Activated CD4-positive, alpha-beta memory T cell treated with anti-CD3 and anti-CD28 coated beads for 36 hours (primary cell): ENCODE measurements around the gene MCEE. TPM values are rescaled to one million over a fixed set of nuclear protein-coding genes. Genes with fewer than 3 reads are reported as not detected.
"Not testable (repeated sequence)": the region's sequence is repeated elsewhere in the genome, so short reads cannot be mapped to it uniquely, and the experiment has no call there.

Experiments
- CTCF ChIA-PET: fragments of 350-600 bp; sonication (Branson Sonifier 250); formaldehyde crosslinking; loops from one replicate; lab custom pipeline; 2021; ENCODE audit warnings: antibody characterized with exemption, inconsistent platforms; lab: Charles Lee
- POLR2A ChIA-PET: fragments of 350-600 bp; sonication (Branson Sonifier 250); formaldehyde crosslinking; loops from one replicate; lab custom pipeline; 2021; ENCODE audit warnings: antibody characterized with exemption; lab: Charles Lee
- DNase-seq: peaks from one replicate; pipeline ENCODE4 v3.0.0-alpha.2; 2020
- H3K27ac Mint-ChIP-seq: one replicate; pipeline ENCODE4 v1.8.0; 2021; ENCODE audit warnings: mixed read lengths
- H3K27me3 Mint-ChIP-seq: one replicate; pipeline ENCODE4 v1.8.0; 2021; ENCODE audit warnings: mixed read lengths
- H3K36me3 Mint-ChIP-seq: one replicate; pipeline ENCODE4 v1.8.0; 2021; ENCODE audit warnings: mixed read lengths
- H3K4me1 Mint-ChIP-seq: one replicate; pipeline ENCODE4 v1.8.0; 2021; ENCODE audit warnings: low read depth, mixed read lengths
- H3K4me3 Mint-ChIP-seq: one replicate; pipeline ENCODE4 v1.8.0; 2021; ENCODE audit warnings: mild to moderate bottlenecking, mixed read lengths
- H3K9me3 Mint-ChIP-seq: one replicate; pipeline ENCODE4 v1.8.0; 2021; ENCODE audit warnings: mixed read lengths
- intact Hi-C: fragments of 100-400 bp; cut with micrococcal nuclease; formaldehyde crosslinking; loops from one replicate; pipeline ENCODE4 v1.15.1; 2023
- total RNA-seq, 2 experiments: library from RNA; stranded (reverse); gene quantifications; one replicate each; pipeline ENCODE4 v1.2.3, GENCODE V29; 2021

The MCEE gene
- total RNA-seq, 2 experiments from 2014 or later, result 12.0 to 16.1 TPM

- DNase-seq, result peak; percentile 69
- Mint-ChIP-seq H3K9me3 (peaks cover under 1% of the 10 kb centered on the region), H3K4me3 (no peak overlapping the region), H3K27me3 (no peaks in the 10 kb centered on the region), H3K36me3 (no peaks in the 10 kb centered on the region), H3K27ac (no peak overlapping the region), H3K4me1 (no peaks in the 10 kb centered on the region)
- intact Hi-C loops, result loop anchor here (1.0 kb wide), 1 partner anchor 30 kb away; the partner anchor contains the start of genes MCEE and MPHOSPH10
- ChIA-PET CTCF (interaction anchor here (0.5 to 3.2 kb wide), 26 partner anchors 9 to 409 kb away, joined by 3 to 28 read pairs (median 5); partner anchors contain the start of genes MCEE, MPHOSPH10, NAGK and ZNF638), POLR2A (interaction anchor here (0.9 kb wide), 1 partner anchor 31 kb away, joined by 3 read pairs; no protein-coding TSS in a partner anchor)
Measured at GRCh38 chr2:71100195-71100964, 29.6 kb downstream of the MCEE start.

GRCh38 chr2:71092491-71093260, 37.4 kb downstream of the MCEE start:
- POLR2A ChIA-PET, H3K27ac Mint-ChIP-seq, intact Hi-C loops, H3K4me3 Mint-ChIP-seq, H3K36me3 Mint-ChIP-seq, DNase-seq, H3K9me3 Mint-ChIP-seq, H3K4me1 Mint-ChIP-seq: not testable (repeated sequence)
- H3K27me3 Mint-ChIP-seq, result peaks cover 22% of the 10 kb centered on the region
- CTCF ChIA-PET, result interaction anchor here (2.0 kb wide), 2 partner anchors 8 to 91 kb away, joined by 7 to 9 read pairs; no protein-coding TSS in a partner anchor

GRCh38 chr2:71091808-71092207, 38.2 kb downstream of the MCEE start:
- H3K27ac Mint-ChIP-seq, intact Hi-C loops, H3K4me3 Mint-ChIP-seq, H3K9me3 Mint-ChIP-seq, DNase-seq, H3K36me3 Mint-ChIP-seq, POLR2A ChIA-PET, H3K4me1 Mint-ChIP-seq: not testable (repeated sequence)
- H3K27me3 Mint-ChIP-seq, result peaks cover 28% of the 10 kb centered on the region
- CTCF ChIA-PET, result interaction anchor here (2.0 kb wide), 2 partner anchors 9 to 91 kb away, joined by 7 to 9 read pairs; no protein-coding TSS in a partner anchor

GRCh38 chr2:71089475-71089874, 40.6 kb downstream of the MCEE start:
- POLR2A ChIA-PET, H3K36me3 Mint-ChIP-seq: not testable (repeated sequence)
- peaks cover 35% of the 10 kb centered on the region for H3K27me3 Mint-ChIP-seq

GRCh38 chr2:71085325-71086003, 44.6 kb downstream of the MCEE start:
- DNase-seq, intact Hi-C loops, POLR2A ChIA-PET, H3K27ac Mint-ChIP-seq, H3K4me3 Mint-ChIP-seq, H3K9me3 Mint-ChIP-seq, H3K36me3 Mint-ChIP-seq: not testable (repeated sequence)
- CTCF ChIA-PET, result interaction anchor here (0.6 kb wide), 1 partner anchor 26 kb away, joined by 3 read pairs; no protein-coding TSS in a partner anchor
- H3K4me1 Mint-ChIP-seq, result peaks cover 17% of the 10 kb centered on the region
- peaks cover 34% of the 10 kb centered on the region for H3K27me3 Mint-ChIP-seq

More at GRCh38 chr2:71089475-71089874, 40.6 kb downstream of the MCEE start:
- DNase-seq, H3K4me1 Mint-ChIP-seq, intact Hi-C loops, H3K27ac Mint-ChIP-seq, H3K9me3 Mint-ChIP-seq, CTCF ChIA-PET, H3K4me3 Mint-ChIP-seq: not testable (repeated sequence)

- CTCF ChIA-PET, result interaction anchor here (1.1 kb wide), 1 partner anchor 13 kb away, joined by 3 read pairs; no protein-coding TSS in a partner anchor
- DNase-seq, H3K4me3 Mint-ChIP-seq, H3K27ac Mint-ChIP-seq, H3K36me3 Mint-ChIP-seq, H3K9me3 Mint-ChIP-seq, POLR2A ChIA-PET: not testable (repeated sequence)
- intact Hi-C loops, result loop anchor here (2.0 kb wide), 1 partner anchor 29 kb away; no protein-coding TSS in a partner anchor
- peaks cover 22% of the 10 kb centered on the region for H3K27me3 Mint-ChIP-seq
- H3K4me1 Mint-ChIP-seq, result peaks cover 17% of the 10 kb centered on the region
Measured at GRCh38 chr2:71083752-71084312, 46.2 kb downstream of the MCEE start.

GRCh38 chr2:71083297-71083696, 46.7 kb downstream of the MCEE start:
- not testable (repeated sequence) for H3K36me3 Mint-ChIP-seq, DNase-seq, H3K9me3 Mint-ChIP-seq, H3K4me3 Mint-ChIP-seq, H3K27ac Mint-ChIP-seq
- ChIA-PET CTCF (interaction anchor here (1.1 kb wide), 1 partner anchor 13 kb away, joined by 3 read pairs; no protein-coding TSS in a partner anchor), POLR2A (interaction anchor here (1.4 kb wide), 1 partner anchor 12 kb away, joined by 7 read pairs; no protein-coding TSS in a partner anchor)
- peaks cover 17% of the 10 kb centered on the region for H3K4me1 Mint-ChIP-seq
- H3K27me3 Mint-ChIP-seq, result peaks cover 19% of the 10 kb centered on the region
- intact Hi-C loops, result loop anchor here (2.0 kb wide), 1 partner anchor 30 kb away; no protein-coding TSS in a partner anchor

GRCh38 chr2:71082402-71083252, 47.4 kb downstream of the MCEE start:
- peak overlapping the region; percentile 15 for H3K27ac Mint-ChIP-seq
- H3K36me3 Mint-ChIP-seq, result peaks cover 10% of the 10 kb centered on the region
- no peaks in the 10 kb centered on the region for H3K9me3 Mint-ChIP-seq
- POLR2A ChIA-PET, result interaction anchor here (1.0 to 1.4 kb wide), 2 partner anchors 10 to 11 kb away, joined by 3 to 7 read pairs; no protein-coding TSS in a partner anchor
- CTCF ChIA-PET, result interaction anchor here (1.1 to 1.5 kb wide), 2 partner anchors 12 kb away, joined by 3 to 11 read pairs; no protein-coding TSS in a partner anchor
- peak; percentile 88 for DNase-seq
- peaks cover 17% of the 10 kb centered on the region for H3K4me1 Mint-ChIP-seq
- no peak overlapping the region for H3K4me3 Mint-ChIP-seq
- H3K27me3 Mint-ChIP-seq, result peaks cover 15% of the 10 kb centered on the region
- intact Hi-C loops, result loop anchor here (1.0 to 2.0 kb wide), 2 partner anchors 10 to 30 kb away; no protein-coding TSS in a partner anchor

GRCh38 chr2:71078624-71079023, 51.4 kb downstream of the MCEE start:
- ChIA-PET CTCF (no interaction called here), POLR2A (interaction anchor here (1.2 kb wide), 1 partner anchor 10 kb away, joined by 3 read pairs; the partner anchor contains the start of gene NAGK)
- Mint-ChIP-seq H3K4me3 (no peak overlapping the region), H3K9me3 (no peaks in the 10 kb centered on the region), H3K27me3 (no peaks in the 10 kb centered on the region), H3K27ac (no peak overlapping the region), H3K4me1 (peaks cover 16% of the 10 kb centered on the region), H3K36me3 (peaks cover 27% of the 10 kb centered on the region)
- no peak for DNase-seq
- intact Hi-C loops, result no loop called here

GRCh38 chr2:71074893-71075395, 55.1 kb downstream of the MCEE start:
- ChIA-PET POLR2A (no interaction called here), CTCF (interaction anchor here (0.7 kb wide), 1 partner anchor 41 kb away, joined by 4 read pairs; no protein-coding TSS in a partner anchor)
- intact Hi-C loops, result no loop called here
- Mint-ChIP-seq H3K4me1 (peaks cover 43% of the 10 kb centered on the region), H3K27ac (no peak overlapping the region), H3K9me3 (no peaks in the 10 kb centered on the region), H3K27me3 (no peaks in the 10 kb centered on the region), H3K36me3 (peaks cover 32% of the 10 kb centered on the region), H3K4me3 (no peak overlapping the region)
- no peak for DNase-seq
